GM23338 (cell line): ENCODE results near the gene CENPN. TPM values are rescaled to one million over a fixed set of nuclear protein-coding genes. Genes with fewer than 3 reads are reported as not detected.

Source experiments
- ATAC-seq: fragments of 200-7000 bp; cut with Tn5 transposase; 3 replicates; pipeline ENCODE4 v1.9.1; 2020
- DNase-seq: peaks from one replicate; pipeline ENCODE4 v3.0.0-alpha.2; 2015; ENCODE audit warnings: low spot score
- H2AFZ ChIP-seq: fragments of 200-600 bp; sonication (generic); 2 replicates; pipeline ENCODE4 v1.8.0; 2016; ENCODE audit warnings: antibody characterized with exemption, mild to moderate bottlenecking, moderate library complexity
- H3F3A ChIP-seq: fragments of 200-600 bp; sonication (generic); replicated peaks from 2 replicates; pipeline ENCODE4 v1.8.0; 2017; ENCODE audit warnings: antibody characterized with exemption, mixed run types, low read depth
- H3K27ac ChIP-seq: fragments of 200-600 bp; sonication (generic); 2 replicates; pipeline ENCODE4 v1.6.1; 2016; ENCODE audit warnings: low read depth
- H3K27me3 ChIP-seq: fragments of 200-600 bp; sonication (generic); 2 replicates; pipeline ENCODE4 v1.8.0; 2016; ENCODE audit warnings: mild to moderate bottlenecking, mixed run types, moderate library complexity; ENCODE audit not compliant: insufficient read depth
- H3K36me3 ChIP-seq: fragments of 200-600 bp; sonication (generic); 2 replicates; pipeline ENCODE4 v1.8.0; 2016; ENCODE audit warnings: mild to moderate bottlenecking; ENCODE audit not compliant: insufficient read depth
- H3K4me1 ChIP-seq: fragments of 200-600 bp; sonication (generic); 2 replicates; pipeline ENCODE4 v1.8.0; 2016; ENCODE audit warnings: mild to moderate bottlenecking, moderate library complexity; ENCODE audit not compliant: insufficient read depth
- H3K4me2 ChIP-seq: fragments of 200-600 bp; sonication (generic); 2 replicates; pipeline ENCODE4 v1.7.1; 2017; ENCODE audit warnings: mixed run types
- H3K4me3 ChIP-seq: fragments of 200-600 bp; sonication (generic); 2 replicates; pipeline ENCODE4 v1.6.1; 2016; ENCODE audit warnings: mixed run types
- H3K79me2 ChIP-seq: fragments of 200-600 bp; sonication (generic); replicated peaks from 2 replicates; pipeline ENCODE4 v1.8.0; 2017; ENCODE audit warnings: mild to moderate bottlenecking; ENCODE audit not compliant: insufficient read depth
- H3K9me2 ChIP-seq: fragments of 200-600 bp; sonication (generic); 2 replicates; pipeline ENCODE4 v1.8.0; 2017; ENCODE audit not compliant: insufficient read depth
- H4K20me1 ChIP-seq: fragments of 200-600 bp; sonication (generic); replicated peaks from 2 replicates; pipeline ENCODE4 v1.8.0; 2017; ENCODE audit warnings: mild to moderate bottlenecking; ENCODE audit not compliant: insufficient read depth
- H3K27ac Mint-ChIP-seq: 2 replicates; pipeline ENCODE4 v1.8.0; 2020; ENCODE audit warnings: inconsistent platforms, mild to moderate bottlenecking, moderate library complexity, mixed read lengths
- H3K27me3 Mint-ChIP-seq: 3 replicates; pipeline ENCODE4 v1.8.0; 2022; ENCODE audit warnings: low read depth, mild to moderate bottlenecking, moderate library complexity, mixed read lengths, inconsistent platforms; ENCODE audit not compliant: insufficient read depth, poor library complexity
- H3K36me3 Mint-ChIP-seq: 3 replicates; pipeline ENCODE4 v1.8.0; 2021; ENCODE audit warnings: low read depth, mild to moderate bottlenecking, inconsistent platforms, moderate library complexity, mixed read lengths
- H3K4me1 Mint-ChIP-seq: 3 replicates; pipeline ENCODE4 v1.8.0; 2020; ENCODE audit warnings: mild to moderate bottlenecking, inconsistent platforms, mixed read lengths
- H3K4me3 Mint-ChIP-seq: 3 replicates; pipeline ENCODE4 v1.8.0; 2021; ENCODE audit warnings: moderate library complexity, mild to moderate bottlenecking, inconsistent platforms, mixed read lengths
- H3K9me3 Mint-ChIP-seq: 3 replicates; pipeline ENCODE4 v1.8.0; 2020; ENCODE audit warnings: moderate library complexity, mild to moderate bottlenecking, inconsistent platforms, mixed read lengths
- CREB1 ChIP-seq: fragments of 250-450 bp; sonication (Bioruptor Pico); IDR thresholded peaks from 2 replicates; pipeline ENCODE4 v1.5.0; 2020; ENCODE audit warnings: low read depth, mild to moderate bottlenecking, moderate library complexity
- EZH2 ChIP-seq: fragments of 200-600 bp; sonication (generic); IDR thresholded peaks from one replicate; pipeline ENCODE4 v1.8.0; 2017; ENCODE audit warnings: antibody characterized with exemption, mild to moderate bottlenecking, low read depth; ENCODE audit not compliant: unreplicated experiment
- EZH2phosphoT487 ChIP-seq: fragments of 200-600 bp; sonication (generic); IDR thresholded peaks from one replicate; pipeline ENCODE4 v1.8.1; 2018; ENCODE audit warnings: antibody characterized with exemption; ENCODE audit not compliant: unreplicated experiment
- JUNB ChIP-seq: IDR thresholded peaks from one replicate; pipeline ENCODE4 v1.6.1; 2016; ENCODE audit warnings: antibody characterized with exemption; ENCODE audit not compliant: unreplicated experiment
- NANOG ChIP-seq: IDR thresholded peaks from 2 replicates; pipeline ENCODE4 v1.6.1; 2016; ENCODE audit warnings: antibody characterized with exemption, borderline replicate concordance
- ZNF114 ChIP-seq: fragments of 250-450 bp; sonication (Bioruptor Pico); IDR thresholded peaks from 2 replicates; pipeline ENCODE4 v1.5.0; 2020; ENCODE audit warnings: mild to moderate bottlenecking, moderate library complexity
- ZNF331 ChIP-seq: fragments of 250-450 bp; sonication (Bioruptor Pico); IDR thresholded peaks from 2 replicates; pipeline ENCODE4 v1.5.0; 2020; ENCODE audit warnings: low read depth, mild to moderate bottlenecking, moderate library complexity
- polyA plus RNA-seq: library from polyadenylated mRNA; unstranded; fragments of >200 nt; fragmentation: Nextera tagmentation; extraction: Ambion mirVana; gene quantifications from 2 replicates; pipeline ENCODE4 v1.2.1, GENCODE V29; 2016
- total RNA-seq: library from RNA; depleted of rRNA; stranded (reverse); fragments of >200 nt; shearing (Covaris generic); gene quantifications from 2 replicates; pipeline ENCODE4 v1.2.3, GENCODE V29; 2014
- TF ChIP-seq, protein P1 (sequence below): IDR thresholded peaks from one replicate; pipeline ENCODE4 v1.6.1; 2018; ENCODE audit warnings: antibody characterized with exemption; ENCODE audit not compliant: unreplicated experiment
- TF ChIP-seq, protein P2 (sequence below): IDR thresholded peaks from 2 replicates; pipeline ENCODE4 v1.6.1; 2016; ENCODE audit warnings: antibody characterized with exemption
- TF ChIP-seq, protein P3 (sequence below): fragments of 250-450 bp; sonication (Bioruptor Pico); IDR thresholded peaks from 2 replicates; pipeline ENCODE4 v1.5.0; 2020; ENCODE audit warnings: mild to moderate bottlenecking, moderate library complexity

CENPN gene
- total and polyA plus RNA-seq, 2 experiments from 2014 or later, result 43.6 to 80.8 TPM

DNA sequence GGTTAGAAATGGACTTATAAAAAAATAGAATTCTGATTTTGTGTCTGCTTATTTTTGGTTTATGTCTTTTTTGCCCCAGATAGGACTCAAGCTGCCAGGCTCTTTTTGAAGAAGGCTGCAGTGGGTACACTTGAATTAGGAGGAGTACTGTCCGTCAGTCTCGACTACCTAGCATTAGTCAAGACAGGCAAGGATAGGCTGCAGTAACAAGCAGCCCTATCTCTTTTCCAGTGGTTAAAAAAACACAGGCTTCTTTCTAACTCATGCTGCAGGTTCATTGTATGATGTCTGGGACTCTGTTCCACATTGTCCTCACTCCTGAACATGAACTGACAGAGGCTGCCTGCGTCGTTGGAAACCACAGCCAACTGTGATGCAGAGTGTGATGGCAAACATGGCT lies 62.0 kb downstream of the CENPN start (continued):
- TF ChIP-seq, protein P1, sequence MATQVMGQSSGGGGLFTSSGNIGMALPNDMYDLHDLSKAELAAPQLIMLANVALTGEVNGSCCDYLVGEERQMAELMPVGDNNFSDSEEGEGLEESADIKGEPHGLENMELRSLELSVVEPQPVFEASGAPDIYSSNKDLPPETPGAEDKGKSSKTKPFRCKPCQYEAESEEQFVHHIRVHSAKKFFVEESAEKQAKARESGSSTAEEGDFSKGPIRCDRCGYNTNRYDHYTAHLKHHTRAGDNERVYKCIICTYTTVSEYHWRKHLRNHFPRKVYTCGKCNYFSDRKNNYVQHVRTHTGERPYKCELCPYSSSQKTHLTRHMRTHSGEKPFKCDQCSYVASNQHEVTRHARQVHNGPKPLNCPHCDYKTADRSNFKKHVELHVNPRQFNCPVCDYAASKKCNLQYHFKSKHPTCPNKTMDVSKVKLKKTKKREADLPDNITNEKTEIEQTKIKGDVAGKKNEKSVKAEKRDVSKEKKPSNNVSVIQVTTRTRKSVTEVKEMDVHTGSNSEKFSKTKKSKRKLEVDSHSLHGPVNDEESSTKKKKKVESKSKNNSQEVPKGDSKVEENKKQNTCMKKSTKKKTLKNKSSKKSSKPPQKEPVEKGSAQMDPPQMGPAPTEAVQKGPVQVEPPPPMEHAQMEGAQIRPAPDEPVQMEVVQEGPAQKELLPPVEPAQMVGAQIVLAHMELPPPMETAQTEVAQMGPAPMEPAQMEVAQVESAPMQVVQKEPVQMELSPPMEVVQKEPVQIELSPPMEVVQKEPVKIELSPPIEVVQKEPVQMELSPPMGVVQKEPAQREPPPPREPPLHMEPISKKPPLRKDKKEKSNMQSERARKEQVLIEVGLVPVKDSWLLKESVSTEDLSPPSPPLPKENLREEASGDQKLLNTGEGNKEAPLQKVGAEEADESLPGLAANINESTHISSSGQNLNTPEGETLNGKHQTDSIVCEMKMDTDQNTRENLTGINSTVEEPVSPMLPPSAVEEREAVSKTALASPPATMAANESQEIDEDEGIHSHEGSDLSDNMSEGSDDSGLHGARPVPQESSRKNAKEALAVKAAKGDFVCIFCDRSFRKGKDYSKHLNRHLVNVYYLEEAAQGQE, result no peak

DNA sequence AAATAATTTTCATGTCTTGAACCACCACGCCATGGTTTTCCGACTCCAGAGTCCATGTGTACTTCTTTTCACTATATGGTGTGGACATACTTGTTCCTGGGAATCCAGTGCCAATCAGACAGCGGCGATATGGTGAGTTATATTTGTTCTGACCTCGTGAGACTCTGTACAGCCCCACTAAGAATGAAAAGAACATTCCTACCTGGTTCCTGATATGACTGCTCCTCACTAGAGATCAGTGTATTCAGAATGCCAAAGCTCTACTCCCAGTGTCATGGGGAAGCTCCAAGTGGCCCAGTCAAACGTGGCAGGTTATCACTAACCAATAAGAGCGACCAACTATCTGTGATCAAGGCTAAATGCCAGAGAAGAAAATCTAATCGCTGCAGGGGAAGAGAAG lies 64.0 kb downstream of the CENPN start:
- Histone ChIP-seq H3K4me3 (no peak overlapping the region), H4K20me1 (no peaks in the 10 kb centered on the region), H2AFZ (no peak overlapping the region), H3K79me2 (no peaks in the 10 kb centered on the region), H3K4me1 (peaks cover 13% of the 10 kb centered on the region; the same call in 1 of the 2 replicates), H3K27me3 (no peaks in the 10 kb centered on the region), H3F3A (no peaks in the 10 kb centered on the region), H3K36me3 (no peaks in the 10 kb centered on the region), H3K4me2 (no peak overlapping the region), H3K27ac (no peak overlapping the region), H3K9me2 (no peaks in the 10 kb centered on the region)
- Mint-ChIP-seq H3K36me3 (no peaks in the 10 kb centered on the region), H3K27ac (no peak overlapping the region), H3K27me3 (peaks cover 6% of the 10 kb centered on the region), H3K4me1 (peaks cover 14% of the 10 kb centered on the region), H3K9me3 (no peaks in the 10 kb centered on the region), H3K4me3 (no peak overlapping the region)
- no peak for DNase-seq
- ATAC-seq, result no peak
- TF ChIP-seq EZH2phosphoT487 (no peak), ZNF331 (CRISPR knock-in tag) (no peak), CREB1 (no peak), NANOG (no peak), ZNF114 (CRISPR knock-in tag) (no peak), EZH2 (no peak), JUNB (no peak)
- TF ChIP-seq, protein P2, sequence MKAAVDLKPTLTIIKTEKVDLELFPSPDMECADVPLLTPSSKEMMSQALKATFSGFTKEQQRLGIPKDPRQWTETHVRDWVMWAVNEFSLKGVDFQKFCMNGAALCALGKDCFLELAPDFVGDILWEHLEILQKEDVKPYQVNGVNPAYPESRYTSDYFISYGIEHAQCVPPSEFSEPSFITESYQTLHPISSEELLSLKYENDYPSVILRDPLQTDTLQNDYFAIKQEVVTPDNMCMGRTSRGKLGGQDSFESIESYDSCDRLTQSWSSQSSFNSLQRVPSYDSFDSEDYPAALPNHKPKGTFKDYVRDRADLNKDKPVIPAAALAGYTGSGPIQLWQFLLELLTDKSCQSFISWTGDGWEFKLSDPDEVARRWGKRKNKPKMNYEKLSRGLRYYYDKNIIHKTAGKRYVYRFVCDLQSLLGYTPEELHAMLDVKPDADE, result no peak
- TF ChIP-seq, protein P1, result no peak
- TF ChIP-seq, protein P3, sequence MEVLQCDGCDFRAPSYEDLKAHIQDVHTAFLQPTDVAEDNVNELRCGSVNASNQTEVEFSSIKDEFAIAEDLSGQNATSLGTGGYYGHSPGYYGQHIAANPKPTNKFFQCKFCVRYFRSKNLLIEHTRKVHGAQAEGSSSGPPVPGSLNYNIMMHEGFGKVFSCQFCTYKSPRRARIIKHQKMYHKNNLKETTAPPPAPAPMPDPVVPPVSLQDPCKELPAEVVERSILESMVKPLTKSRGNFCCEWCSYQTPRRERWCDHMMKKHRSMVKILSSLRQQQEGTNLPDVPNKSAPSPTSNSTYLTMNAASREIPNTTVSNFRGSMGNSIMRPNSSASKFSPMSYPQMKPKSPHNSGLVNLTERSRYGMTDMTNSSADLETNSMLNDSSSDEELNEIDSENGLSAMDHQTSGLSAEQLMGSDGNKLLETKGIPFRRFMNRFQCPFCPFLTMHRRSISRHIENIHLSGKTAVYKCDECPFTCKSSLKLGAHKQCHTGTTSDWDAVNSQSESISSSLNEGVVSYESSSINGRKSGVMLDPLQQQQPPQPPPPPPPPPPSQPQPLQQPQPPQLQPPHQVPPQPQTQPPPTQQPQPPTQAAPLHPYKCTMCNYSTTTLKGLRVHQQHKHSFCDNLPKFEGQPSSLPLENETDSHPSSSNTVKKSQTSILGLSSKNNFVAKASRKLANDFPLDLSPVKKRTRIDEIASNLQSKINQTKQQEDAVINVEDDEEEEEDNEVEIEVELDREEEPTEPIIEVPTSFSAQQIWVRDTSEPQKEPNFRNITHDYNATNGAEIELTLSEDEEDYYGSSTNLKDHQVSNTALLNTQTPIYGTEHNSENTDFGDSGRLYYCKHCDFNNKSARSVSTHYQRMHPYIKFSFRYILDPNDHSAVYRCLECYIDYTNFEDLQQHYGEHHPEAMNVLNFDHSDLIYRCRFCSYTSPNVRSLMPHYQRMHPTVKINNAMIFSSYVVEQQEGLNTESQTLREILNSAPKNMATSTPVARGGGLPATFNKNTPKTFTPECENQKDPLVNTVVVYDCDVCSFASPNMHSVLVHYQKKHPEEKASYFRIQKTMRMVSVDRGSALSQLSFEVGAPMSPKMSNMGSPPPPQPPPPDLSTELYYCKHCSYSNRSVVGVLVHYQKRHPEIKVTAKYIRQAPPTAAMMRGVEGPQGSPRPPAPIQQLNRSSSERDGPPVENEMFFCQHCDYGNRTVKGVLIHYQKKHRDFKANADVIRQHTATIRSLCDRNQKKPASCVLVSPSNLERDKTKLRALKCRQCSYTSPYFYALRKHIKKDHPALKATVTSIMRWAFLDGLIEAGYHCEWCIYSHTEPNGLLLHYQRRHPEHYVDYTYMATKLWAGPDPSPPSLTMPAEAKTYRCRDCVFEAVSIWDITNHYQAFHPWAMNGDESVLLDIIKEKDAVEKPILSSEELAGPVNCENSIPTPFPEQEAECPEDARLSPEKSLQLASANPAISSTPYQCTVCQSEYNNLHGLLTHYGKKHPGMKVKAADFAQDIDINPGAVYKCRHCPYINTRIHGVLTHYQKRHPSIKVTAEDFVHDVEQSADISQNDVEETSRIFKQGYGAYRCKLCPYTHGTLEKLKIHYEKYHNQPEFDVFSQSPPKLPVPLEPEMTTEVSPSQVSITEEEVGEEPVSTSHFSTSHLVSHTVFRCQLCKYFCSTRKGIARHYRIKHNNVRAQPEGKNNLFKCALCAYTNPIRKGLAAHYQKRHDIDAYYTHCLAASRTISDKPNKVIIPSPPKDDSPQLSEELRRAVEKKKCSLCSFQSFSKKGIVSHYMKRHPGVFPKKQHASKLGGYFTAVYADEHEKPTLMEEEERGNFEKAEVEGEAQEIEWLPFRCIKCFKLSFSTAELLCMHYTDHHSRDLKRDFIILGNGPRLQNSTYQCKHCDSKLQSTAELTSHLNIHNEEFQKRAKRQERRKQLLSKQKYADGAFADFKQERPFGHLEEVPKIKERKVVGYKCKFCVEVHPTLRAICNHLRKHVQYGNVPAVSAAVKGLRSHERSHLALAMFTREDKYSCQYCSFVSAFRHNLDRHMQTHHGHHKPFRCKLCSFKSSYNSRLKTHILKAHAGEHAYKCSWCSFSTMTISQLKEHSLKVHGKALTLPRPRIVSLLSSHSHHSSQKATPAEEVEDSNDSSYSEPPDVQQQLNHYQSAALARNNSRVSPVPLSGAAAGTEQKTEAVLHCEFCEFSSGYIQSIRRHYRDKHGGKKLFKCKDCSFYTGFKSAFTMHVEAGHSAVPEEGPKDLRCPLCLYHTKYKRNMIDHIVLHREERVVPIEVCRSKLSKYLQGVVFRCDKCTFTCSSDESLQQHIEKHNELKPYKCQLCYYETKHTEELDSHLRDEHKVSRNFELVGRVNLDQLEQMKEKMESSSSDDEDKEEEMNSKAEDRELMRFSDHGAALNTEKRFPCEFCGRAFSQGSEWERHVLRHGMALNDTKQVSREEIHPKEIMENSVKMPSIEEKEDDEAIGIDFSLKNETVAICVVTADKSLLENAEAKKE (CRISPR knock-in tag), result no peak
